Stimulated activated CD4-positive, alpha-beta T cell treated with anti-CD3 and anti-CD28 coated beads, TNF-alpha, amount 100 ng/mL, for 48 hours (primary cell): ENCODE results near the gene COL4A1.
A peak's percentile ranks its signal among the peaks of the same experiment; 100 is the strongest.

ENCODE experiments used
- DNase-seq, 3 donors: peaks; one replicate each; pipeline ENCODE4 v3.0.0-alpha.2; 2020; ENCODE audit warnings: low read depth in 3 of 3

The COL4A1 gene

DNA sequence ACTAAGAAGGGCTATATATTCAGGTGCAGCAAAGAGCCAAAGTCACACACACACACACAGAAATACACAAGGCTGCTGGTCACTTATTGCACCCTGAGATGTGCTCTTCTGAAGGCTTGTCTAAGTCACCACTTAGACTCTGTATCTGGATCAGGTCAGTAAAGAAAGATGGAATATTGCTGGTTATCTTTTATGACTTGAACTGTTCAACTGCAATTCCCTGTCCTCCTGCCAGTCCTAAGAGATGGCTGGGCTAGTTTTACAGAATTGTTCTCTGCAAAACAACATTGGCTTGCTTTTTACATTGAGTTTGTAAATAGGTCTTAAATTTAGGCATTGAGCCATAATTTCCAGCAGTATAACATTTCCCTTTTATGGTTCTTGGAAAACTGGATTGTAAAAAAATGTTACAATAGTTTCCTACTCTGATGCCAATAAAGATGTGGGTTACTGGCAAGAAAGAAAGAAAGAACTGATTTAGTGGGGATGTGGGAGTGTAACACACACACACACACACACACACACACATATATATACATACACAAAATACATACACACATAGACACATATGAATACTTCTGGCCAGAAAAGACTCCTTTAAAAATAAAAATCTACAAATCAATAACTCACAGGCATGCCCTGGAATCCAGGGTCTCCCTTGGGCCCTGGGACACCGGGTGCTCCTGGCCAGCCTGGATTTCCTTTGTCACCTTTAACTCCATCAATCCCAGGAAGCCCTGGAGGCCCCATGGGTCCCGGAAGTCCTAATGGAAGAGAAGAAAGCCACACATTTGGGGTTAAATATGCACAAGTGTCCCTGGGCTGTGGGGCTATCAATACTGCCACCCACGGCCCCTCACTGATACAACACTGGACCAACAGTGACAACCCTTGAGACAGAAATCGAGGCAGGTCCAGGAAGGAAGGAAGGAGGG, 137.7 kb downstream of the COL4A1 start:
- DNase-seq, result no peak

- no peak for DNase-seq
Measured at GRCh38 chr13:110166598-110166997, 140.4 kb downstream of the COL4A1 start.

DNA sequence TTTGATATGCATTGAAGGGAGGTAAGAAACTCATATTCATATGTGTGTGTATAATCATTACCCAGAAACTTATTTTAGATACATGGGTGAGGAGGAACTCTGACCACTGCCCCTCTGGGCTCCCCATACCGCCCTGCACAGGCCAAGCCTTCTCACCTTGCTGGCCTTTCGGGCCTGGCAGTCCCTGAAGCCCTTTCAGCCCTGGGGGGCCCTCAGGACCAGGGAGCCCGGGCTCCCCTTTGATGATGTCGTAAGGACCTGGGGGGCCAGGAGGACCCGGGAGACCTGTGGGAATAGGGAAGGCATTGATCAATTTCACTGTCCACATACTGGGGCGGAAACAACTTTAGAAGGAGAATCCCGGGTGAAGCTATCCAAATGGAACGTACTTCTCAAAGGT, 142.3 kb downstream of the COL4A1 start:
- DNase-seq, result no peak

- no peak for DNase-seq
Measured at GRCh38 chr13:110162866-110163658, 143.9 kb downstream of the COL4A1 start.

GRCh38 chr13:110162053-110162452, 144.9 kb downstream of the COL4A1 start:
- no peak for DNase-seq

DNA sequence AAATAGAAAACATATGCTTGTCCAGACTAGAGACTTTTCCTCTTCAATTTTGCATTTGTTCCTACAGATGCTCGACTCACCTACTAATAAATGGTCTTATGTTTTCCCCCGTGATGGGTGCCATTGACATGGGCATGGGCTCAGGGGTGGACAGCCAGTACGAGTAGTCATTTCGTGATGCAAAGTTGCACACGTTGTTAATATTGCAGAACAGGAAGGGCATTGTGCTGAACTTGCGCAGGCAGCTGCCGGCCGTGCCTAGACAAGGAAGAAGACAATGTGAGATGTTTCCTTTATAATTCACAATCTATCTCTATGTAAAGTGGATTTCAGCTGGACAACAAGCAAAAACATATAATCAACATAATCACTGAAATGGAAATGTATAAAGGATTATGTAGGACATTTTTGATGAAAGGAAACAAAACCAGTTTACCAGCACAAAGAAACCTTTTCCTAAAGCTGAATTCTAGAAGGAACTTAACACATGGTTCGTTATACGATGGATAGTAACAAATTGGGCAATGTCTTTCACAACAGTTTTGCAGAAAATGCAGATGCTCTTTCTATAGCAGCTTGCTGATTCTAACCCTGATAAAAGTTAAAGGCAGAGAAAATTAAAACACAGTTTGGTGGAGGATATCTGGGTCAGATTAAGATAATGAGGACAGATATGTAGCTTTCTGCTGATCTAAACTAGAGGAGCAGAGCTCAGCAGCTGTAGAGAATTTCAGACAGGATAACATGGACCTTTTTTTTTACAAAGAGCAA, 145.7 kb downstream of the COL4A1 start:
- no peak for DNase-seq

GRCh38 chr13:110158226-110158625, 148.7 kb downstream of the COL4A1 start:
- DNase-seq, result no peak

GRCh38 chr13:110157718-110158117, 149.2 kb downstream of the COL4A1 start:
- no peak for DNase-seq

DNA sequence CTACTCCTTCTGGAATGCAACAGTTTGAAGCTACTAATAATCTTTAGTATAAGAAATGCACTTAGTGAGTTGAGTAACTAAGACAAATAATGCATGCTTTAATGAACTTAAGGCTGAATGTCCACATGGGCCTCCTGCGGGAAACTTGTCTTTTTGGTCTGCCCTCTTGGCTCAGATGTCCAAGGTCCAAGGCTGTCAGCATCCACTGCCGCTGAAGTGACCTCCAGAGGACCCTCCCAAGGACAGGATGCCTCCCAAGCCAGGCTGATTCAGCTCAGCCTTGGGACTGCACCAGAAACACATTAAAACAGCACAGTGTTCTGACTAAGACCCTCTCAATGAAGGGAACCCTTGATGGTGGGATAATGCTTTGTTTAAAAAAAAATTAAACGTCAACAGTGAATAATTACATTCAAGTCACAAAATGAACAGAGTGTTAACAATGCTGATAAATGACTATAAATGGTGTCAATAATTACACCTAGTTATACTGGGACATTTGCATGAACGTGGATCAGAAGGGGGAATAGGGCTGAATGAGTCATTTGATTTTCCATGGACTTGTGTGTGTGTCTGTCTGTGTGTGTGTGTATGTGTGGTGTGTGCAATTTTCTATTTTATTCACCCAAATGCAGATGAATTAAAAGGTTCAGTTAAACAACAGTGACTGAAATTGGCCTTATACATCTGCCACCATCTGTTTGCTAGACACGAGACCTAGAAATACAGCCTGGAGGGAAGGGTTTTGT, 150.5 kb downstream of the COL4A1 start:
- no peak for DNase-seq

DNA sequence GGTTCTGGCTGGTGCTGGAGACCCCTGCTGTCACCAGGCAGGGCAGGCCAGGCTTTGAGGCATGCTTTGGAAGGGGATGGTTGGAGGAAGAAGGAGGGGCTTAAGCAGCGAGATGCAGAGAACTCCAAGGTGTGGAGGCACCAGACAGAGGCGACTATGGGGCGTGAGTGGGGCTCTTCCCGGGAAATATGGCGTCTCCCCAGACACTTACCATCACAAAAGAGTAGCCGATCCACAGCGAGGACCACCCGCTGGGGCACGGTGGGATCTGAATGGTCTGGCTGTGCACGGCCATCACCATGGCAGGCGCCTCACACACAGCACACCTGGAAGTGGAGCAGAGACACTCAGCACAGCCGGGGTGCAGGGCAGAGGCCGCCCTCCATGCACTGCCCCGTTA, 151.9 kb downstream of the COL4A1 start:
- DNase-seq, result no peak

- no peak for DNase-seq
Measured at GRCh38 chr13:110154410-110154933, 152.5 kb downstream of the COL4A1 start.

- DNase-seq, result no peak
Measured at GRCh38 chr13:110152351-110152750, 154.6 kb downstream of the COL4A1 start.

DNA sequence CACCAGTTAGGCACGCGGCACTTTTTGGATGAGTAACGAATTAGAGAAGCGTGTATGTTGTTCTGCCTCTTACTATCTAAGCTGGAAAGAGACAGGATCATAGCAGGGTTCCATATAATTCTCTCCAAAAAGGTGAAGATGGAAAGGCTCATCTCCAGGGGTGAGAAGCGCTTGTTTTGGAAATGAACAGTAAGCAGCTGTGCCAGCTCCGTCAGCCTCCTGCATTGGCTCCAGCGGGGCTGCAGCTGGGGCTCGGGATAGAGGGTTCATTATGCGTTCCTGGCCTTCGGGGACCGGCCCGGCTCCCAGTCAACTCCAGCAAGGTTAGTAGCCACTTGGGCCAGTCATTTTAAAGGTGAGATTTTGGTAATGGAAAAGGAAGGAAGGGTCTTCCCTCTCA, 155.5 kb downstream of the COL4A1 start:
- DNase-seq, result no peak

DNA sequence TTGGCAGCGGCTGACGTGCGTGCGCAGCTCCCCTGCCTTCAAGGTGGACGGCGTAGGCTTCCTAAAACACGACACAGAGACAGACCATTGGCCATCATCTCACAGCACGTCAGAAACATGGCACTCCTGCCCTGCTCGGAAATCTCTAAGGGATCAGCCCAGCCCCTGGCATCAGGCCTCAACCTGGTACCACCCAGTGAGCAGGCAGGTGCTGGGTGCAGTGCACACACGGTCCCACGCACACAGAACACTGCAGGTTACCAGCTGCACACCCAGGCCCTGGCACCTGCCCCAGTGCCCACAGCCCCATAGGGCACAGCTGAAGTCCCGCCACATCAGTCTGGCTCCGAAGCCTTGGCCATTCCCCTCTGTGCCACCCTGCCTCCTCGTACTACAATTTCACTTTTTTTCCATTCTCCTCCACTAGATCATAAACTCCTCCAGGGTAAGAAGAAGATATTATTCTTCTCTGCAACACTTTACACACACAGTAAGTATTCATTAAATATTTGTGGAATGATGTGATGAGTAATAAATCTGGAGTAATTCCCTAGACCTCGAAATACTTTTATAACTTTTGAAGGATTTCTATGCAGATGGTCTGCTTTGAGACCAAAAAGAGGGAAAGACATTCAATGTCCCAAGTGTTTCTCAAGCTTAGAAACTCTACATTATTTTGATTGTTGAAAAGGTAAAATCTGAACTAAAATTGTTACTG, 156.4 kb downstream of the COL4A1 start:
- DNase-seq, result no peak

GRCh38 chr13:110149036-110149435, 157.9 kb downstream of the COL4A1 start:
- DNase-seq, result no peak

DNA sequence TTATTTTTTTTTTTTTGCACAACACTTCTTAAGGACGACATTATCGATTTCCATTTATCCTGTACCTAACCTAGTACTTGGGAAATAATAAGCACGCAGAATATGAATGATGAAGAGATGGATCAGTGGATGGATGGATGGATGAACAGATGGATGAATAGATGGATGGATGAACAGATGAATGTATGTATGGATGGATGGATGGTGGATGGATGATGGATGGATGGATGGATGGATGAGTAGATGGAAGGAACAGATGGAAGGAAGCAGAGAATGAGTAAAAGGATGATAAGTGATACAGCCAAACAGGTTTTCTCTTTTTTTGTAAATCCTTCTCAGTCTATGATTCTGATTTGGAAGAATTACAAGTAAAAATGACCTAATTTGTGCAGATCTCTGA, 166.9 kb downstream of the COL4A1 start:
- no peak for DNase-seq

- no peak for DNase-seq
Measured at GRCh38 chr13:110138700-110139036, 168.3 kb downstream of the COL4A1 start.

GRCh38 chr13:110138010-110138699, 168.8 kb downstream of the COL4A1 start:
- DNase-seq, result peak; percentile 36 to 61 (median 61)

GRCh38 chr13:110137680-110138009, 169.3 kb downstream of the COL4A1 start:
- peak in 2 of 3 donors; percentile 9 to 12 for DNase-seq
